A673 (cell line): ENCODE measurements around the gene RNGTT. TPM values are rescaled to one million over a fixed set of nuclear protein-coding genes. Genes with fewer than 3 reads are reported as not detected.

Source experiments
- BruUV-seq: library from RNA; stranded (reverse); fragments of 400-500 nt; replicated peaks from 2 replicates; lab custom pipeline; 2021; lab: Mats Ljungman, UMichigan
- CTCF ChIA-PET: fragments of 300-600 bp; sonication (Branson Sonifier 250); formaldehyde crosslinking; loops from one replicate; lab custom pipeline; 2022; ENCODE audit warnings: antibody characterized with exemption; lab: Charles Lee
- POLR2A ChIA-PET: fragments of 300-600 bp; sonication (Branson Sonifier 250); formaldehyde crosslinking; loops from one replicate; lab custom pipeline; 2022; ENCODE audit warnings: antibody characterized with exemption; ENCODE audit not compliant: low non-redundant PET; lab: Charles Lee
- DNase-seq: peaks from one replicate; pipeline ENCODE4 v3.0.0-alpha.2; 2015; ENCODE audit warnings: low spot score
- H3K27ac ChIP-seq: fragments of 200-600 bp; sonication (generic); 2 replicates; pipeline ENCODE4 v1.5.1; 2016; ENCODE audit warnings: mixed run types, low read depth, mild to moderate bottlenecking, mixed read lengths, antibody characterized with exemption, low read length; ENCODE audit not compliant: poor library complexity, severe bottlenecking
- H3K27me3 ChIP-seq: fragments of 200-600 bp; sonication (generic); replicated peaks from 2 replicates; pipeline ENCODE4 v1.6.1; 2017; ENCODE audit warnings: mixed run types, low read depth, mild to moderate bottlenecking, mixed read lengths, antibody characterized with exemption, low read length; ENCODE audit not compliant: insufficient read depth, poor library complexity
- H3K36me3 ChIP-seq: fragments of 200-600 bp; sonication (generic); 2 replicates; pipeline ENCODE4 v1.6.1; 2016; ENCODE audit warnings: mixed run types, mild to moderate bottlenecking, mixed read lengths, antibody characterized with exemption, low read length; ENCODE audit not compliant: insufficient read depth, poor library complexity, severe bottlenecking
- H3K4me1 ChIP-seq: fragments of 200-600 bp; sonication (generic); 2 replicates; pipeline ENCODE4 v1.6.1; 2017; ENCODE audit warnings: mixed run types, mild to moderate bottlenecking, mixed read lengths, antibody characterized with exemption, low read length; ENCODE audit not compliant: insufficient read depth, poor library complexity, severe bottlenecking
- H3K4me3 ChIP-seq: fragments of 200-600 bp; sonication (generic); 2 replicates; pipeline ENCODE4 v1.5.1; 2016; ENCODE audit warnings: low read depth, mixed run types, mild to moderate bottlenecking, mixed read lengths, low read length; ENCODE audit not compliant: poor library complexity, severe bottlenecking
- H3K9me3 ChIP-seq: fragments of 200-600 bp; sonication (generic); 2 replicates; pipeline ENCODE4 v1.6.1; 2016; ENCODE audit warnings: mixed run types, low read depth, mild to moderate bottlenecking, mixed read lengths, antibody characterized with exemption, low read length; ENCODE audit not compliant: poor library complexity, severe bottlenecking
- CTCF ChIP-seq: fragments of 300-800, 200-600 bp; sonication (generic); conservative IDR thresholded peaks from 2 replicates; pipeline ENCODE4 v1.5.1; 2017; ENCODE audit warnings: low read depth, mild to moderate bottlenecking, antibody characterized with exemption, low read length, moderate library complexity, mixed read lengths
- EZH2 ChIP-seq: fragments of 200-600 bp; sonication (generic); IDR thresholded peaks from 2 replicates; pipeline ENCODE4 v1.6.1; 2017; ENCODE audit warnings: borderline replicate concordance, low read depth, mild to moderate bottlenecking, mixed read lengths, antibody characterized with exemption, low read length; ENCODE audit not compliant: poor library complexity, severe bottlenecking
- intact Hi-C: fragments of 100-400 bp; cut with micrococcal nuclease; formaldehyde crosslinking; loops from one replicate; pipeline ENCODE4 v1.10.0; 2022; ENCODE audit not compliant: unreplicated experiment
- total RNA-seq: library from RNA; stranded (reverse); gene quantifications from 2 replicates; pipeline ENCODE4 v1.2.3, GENCODE V29; 2021

RNGTT gene
- total RNA-seq, 1 experiment from 2014 or later = 31.8 TPM

DNA sequence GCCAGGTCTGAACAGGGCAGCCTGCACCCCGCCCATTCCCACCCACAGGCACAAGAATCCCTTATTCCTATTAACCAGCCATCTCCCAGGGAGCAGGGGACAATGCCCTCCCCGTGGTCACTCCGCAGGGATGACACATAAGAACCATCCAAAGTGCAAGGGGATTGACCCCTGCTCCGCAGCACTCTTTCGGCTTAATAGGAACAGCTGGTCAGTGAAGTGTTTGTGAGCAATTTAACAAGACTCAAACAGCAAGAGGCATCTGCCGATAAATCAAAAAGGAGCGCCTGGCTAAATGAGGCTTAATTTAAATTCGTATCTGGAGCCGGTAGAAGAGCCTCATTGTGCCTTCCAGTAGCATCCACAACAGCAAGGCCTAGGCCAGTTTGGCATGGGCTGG lies 389.4 kb downstream of the RNGTT start:
- H3K9me3 ChIP-seq = no peaks in the 10 kb centered on the region
- no TSS peak for BruUV-seq
- POLR2A ChIA-PET = no interaction called here
- H3K27me3 ChIP-seq = peaks cover 6% of the 10 kb centered on the region
- no peaks in the 10 kb centered on the region for H3K4me1 ChIP-seq
- H3K4me3 ChIP-seq = no peak overlapping the region
- H3K27ac ChIP-seq = no peak overlapping the region
- no peak for DNase-seq
- TF ChIP-seq EZH2 (no peak), CTCF (no peak)
- H3K36me3 ChIP-seq = no peaks in the 10 kb centered on the region
- intact Hi-C loops = no loop called here
- CTCF ChIA-PET = no interaction called here

DNA sequence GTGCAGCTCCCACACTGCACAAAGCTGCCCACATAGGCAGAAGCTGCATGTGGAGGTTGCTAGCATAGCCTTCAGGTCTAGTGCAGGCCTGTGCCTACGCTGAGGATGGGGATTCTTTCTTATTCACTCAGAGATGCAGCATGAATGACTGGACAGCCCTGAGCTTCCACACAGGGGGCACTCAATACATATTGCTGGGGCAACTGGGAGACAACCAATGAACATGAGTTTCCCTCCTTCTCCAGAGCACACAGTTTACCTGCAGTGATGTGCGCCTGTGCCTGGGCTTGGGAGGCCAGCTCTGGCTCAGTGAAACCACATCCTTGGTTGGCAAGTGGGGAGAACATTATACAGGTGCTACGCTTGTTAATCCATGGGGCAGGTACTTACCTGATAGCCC lies 389.9 kb downstream of the RNGTT start:
- intact Hi-C loops = no loop called here
- POLR2A ChIA-PET = no interaction called here
- peaks cover 4% of the 10 kb centered on the region for H3K27me3 ChIP-seq
- no peak for DNase-seq
- no peak overlapping the region for H3K4me3 ChIP-seq
- no peaks in the 10 kb centered on the region for H3K36me3 ChIP-seq
- TF ChIP-seq CTCF (no peak), EZH2 (no peak)
- no peaks in the 10 kb centered on the region for H3K4me1 ChIP-seq
- H3K9me3 ChIP-seq = no peaks in the 10 kb centered on the region
- CTCF ChIA-PET = no interaction called here
- BruUV-seq = no TSS peak
- H3K27ac ChIP-seq = no peak overlapping the region

GRCh38 chr6:88572449-88573139 lies 390.8 kb downstream of the RNGTT start:
- POLR2A ChIA-PET = no interaction called here
- DNase-seq = no peak
- Histone ChIP-seq H3K36me3 (no peaks in the 10 kb centered on the region), H3K27ac (no peak overlapping the region), H3K27me3 (no peaks in the 10 kb centered on the region), H3K9me3 (no peaks in the 10 kb centered on the region), H3K4me3 (no peak overlapping the region), H3K4me1 (no peaks in the 10 kb centered on the region)
- intact Hi-C loops = no loop called here
- TF ChIP-seq CTCF (no peak), EZH2 (no peak)
- CTCF ChIA-PET = no interaction called here
- no TSS peak for BruUV-seq
